ENCODE data around the gene KIF18A. TPM values are rescaled to one million over a fixed set of nuclear protein-coding genes. Genes with fewer than 3 reads are reported as not detected.
"Not testable (repeated sequence)": the region's sequence is repeated elsewhere in the genome, so short reads cannot be mapped to it uniquely, and the experiment has no call there.

Gene KIF18A
- total RNA-seq, 1 donor from 2014 or later: 2.6 TPM

GRCh38 chr11:28107191-28107749, 686 bp downstream of the KIF18A start:
- Mint-ChIP-seq H3K36me3 (ENCODE audit: unreplicated experiment) (no peaks in the 10 kb centered on the region), H3K4me1 (ENCODE audit: low read depth, unreplicated experiment) (peaks cover 12% of the 10 kb centered on the region), H3K4me3 (ENCODE audit: unreplicated experiment) (peak overlapping the region; percentile 97), H3K27me3 (ENCODE audit: unreplicated experiment) (peaks cover 2% of the 10 kb centered on the region), H3K27ac (ENCODE audit: unreplicated experiment) (no peak overlapping the region), H3K9me3 (ENCODE audit: unreplicated experiment) (no peaks in the 10 kb centered on the region)
- TF ChIP-seq CTCF (IDR thresholded peaks at IDR 0.05; ENCODE audit: partially characterized antibody, unreplicated experiment): no peak
- DNase-seq: no peak

- TF ChIP-seq CTCF (IDR thresholded peaks at IDR 0.05; ENCODE audit: partially characterized antibody, unreplicated experiment): no peak
- no peak for DNase-seq
- Mint-ChIP-seq H3K27ac (ENCODE audit: unreplicated experiment) (no peak overlapping the region), H3K4me3 (ENCODE audit: unreplicated experiment) (peak overlapping the region; percentile 58), H3K9me3 (ENCODE audit: unreplicated experiment) (no peaks in the 10 kb centered on the region), H3K27me3 (ENCODE audit: unreplicated experiment) (peaks cover 2% of the 10 kb centered on the region), H3K4me1 (ENCODE audit: low read depth, unreplicated experiment) (peaks cover 12% of the 10 kb centered on the region), H3K36me3 (ENCODE audit: unreplicated experiment) (no peaks in the 10 kb centered on the region)
Observed at GRCh38 chr11:28106353-28107043, 1.5 kb downstream of the KIF18A start.

GRCh38 chr11:28105869-28106268, 2.1 kb downstream of the KIF18A start:
- Mint-ChIP-seq H3K27ac (ENCODE audit: unreplicated experiment) (no peak overlapping the region), H3K36me3 (ENCODE audit: unreplicated experiment) (no peaks in the 10 kb centered on the region), H3K9me3 (ENCODE audit: unreplicated experiment) (no peaks in the 10 kb centered on the region), H3K4me1 (ENCODE audit: low read depth, unreplicated experiment) (peaks cover 12% of the 10 kb centered on the region), H3K27me3 (ENCODE audit: unreplicated experiment) (peaks cover 2% of the 10 kb centered on the region), H3K4me3 (ENCODE audit: unreplicated experiment) (peak overlapping the region; percentile 58)
- no peak for TF ChIP-seq CTCF (IDR thresholded peaks at IDR 0.05; ENCODE audit: partially characterized antibody, unreplicated experiment)
- DNase-seq: no peak

- no peaks in the 10 kb centered on the region for H3K9me3 Mint-ChIP-seq (ENCODE audit: unreplicated experiment)
- no peaks in the 10 kb centered on the region for H3K36me3 Mint-ChIP-seq (ENCODE audit: unreplicated experiment)
- H3K4me1 Mint-ChIP-seq (ENCODE audit: low read depth, unreplicated experiment): peaks cover 12% of the 10 kb centered on the region
- DNase-seq: no peak
- H3K27me3 Mint-ChIP-seq (ENCODE audit: unreplicated experiment): peaks cover 2% of the 10 kb centered on the region
- no peak overlapping the region for H3K4me3 Mint-ChIP-seq (ENCODE audit: unreplicated experiment)
- no peak for TF ChIP-seq CTCF (IDR thresholded peaks at IDR 0.05; ENCODE audit: partially characterized antibody, unreplicated experiment)
- no peak overlapping the region for H3K27ac Mint-ChIP-seq (ENCODE audit: unreplicated experiment)
Observed at GRCh38 chr11:28104984-28105383, 3.0 kb downstream of the KIF18A start.

GRCh38 chr11:28104425-28104824, 3.5 kb downstream of the KIF18A start:
- no peak for TF ChIP-seq CTCF (IDR thresholded peaks at IDR 0.05; ENCODE audit: partially characterized antibody, unreplicated experiment)
- Mint-ChIP-seq H3K4me1 (ENCODE audit: low read depth, unreplicated experiment) (peaks cover 7% of the 10 kb centered on the region), H3K9me3 (ENCODE audit: unreplicated experiment) (no peaks in the 10 kb centered on the region), H3K36me3 (ENCODE audit: unreplicated experiment) (no peaks in the 10 kb centered on the region), H3K4me3 (ENCODE audit: unreplicated experiment) (no peak overlapping the region), H3K27me3 (ENCODE audit: unreplicated experiment) (peaks cover 2% of the 10 kb centered on the region), H3K27ac (ENCODE audit: unreplicated experiment) (no peak overlapping the region)
- no peak for DNase-seq

GRCh38 chr11:28102300-28102699, 5.7 kb downstream of the KIF18A start:
- not testable (repeated sequence) for H3K4me3 Mint-ChIP-seq (ENCODE audit: unreplicated experiment); H3K36me3 Mint-ChIP-seq (ENCODE audit: unreplicated experiment); H3K27ac Mint-ChIP-seq (ENCODE audit: unreplicated experiment)

More at GRCh38 chr11:28102300-28102699, 5.7 kb downstream of the KIF18A start:
- not testable (repeated sequence) for H3K27me3 Mint-ChIP-seq (ENCODE audit: unreplicated experiment); DNase-seq; H3K9me3 Mint-ChIP-seq (ENCODE audit: unreplicated experiment); H3K4me1 Mint-ChIP-seq (ENCODE audit: low read depth, unreplicated experiment)

Measured in glutamatergic neuron (in vitro differentiated cells).